Hepatocyte (in vitro differentiated cells): ENCODE results near the gene LRMDA.

Source experiments
- CTCF ChIP-seq: fragments of 200-600 bp; sonication (generic); IDR thresholded peaks from 2 replicates; pipeline ENCODE4 v1.5.1; 2016; ENCODE audit warnings: antibody characterized with exemption, mild to moderate bottlenecking; ENCODE audit not compliant: poor library complexity
- EZH2 ChIP-seq: fragments of 200-600 bp; sonication (generic); IDR thresholded peaks from 2 replicates; pipeline ENCODE4 v1.6.1; 2016; ENCODE audit warnings: antibody characterized with exemption, mild to moderate bottlenecking, borderline replicate concordance
- EZH2phosphoT487 ChIP-seq: fragments of 200-600 bp; sonication (generic); IDR thresholded peaks from one replicate; pipeline ENCODE4 v1.6.1; 2018; ENCODE audit warnings: antibody characterized with exemption, mild to moderate bottlenecking, low read depth, moderate library complexity; ENCODE audit not compliant: unreplicated experiment, severe bottlenecking

DNA sequence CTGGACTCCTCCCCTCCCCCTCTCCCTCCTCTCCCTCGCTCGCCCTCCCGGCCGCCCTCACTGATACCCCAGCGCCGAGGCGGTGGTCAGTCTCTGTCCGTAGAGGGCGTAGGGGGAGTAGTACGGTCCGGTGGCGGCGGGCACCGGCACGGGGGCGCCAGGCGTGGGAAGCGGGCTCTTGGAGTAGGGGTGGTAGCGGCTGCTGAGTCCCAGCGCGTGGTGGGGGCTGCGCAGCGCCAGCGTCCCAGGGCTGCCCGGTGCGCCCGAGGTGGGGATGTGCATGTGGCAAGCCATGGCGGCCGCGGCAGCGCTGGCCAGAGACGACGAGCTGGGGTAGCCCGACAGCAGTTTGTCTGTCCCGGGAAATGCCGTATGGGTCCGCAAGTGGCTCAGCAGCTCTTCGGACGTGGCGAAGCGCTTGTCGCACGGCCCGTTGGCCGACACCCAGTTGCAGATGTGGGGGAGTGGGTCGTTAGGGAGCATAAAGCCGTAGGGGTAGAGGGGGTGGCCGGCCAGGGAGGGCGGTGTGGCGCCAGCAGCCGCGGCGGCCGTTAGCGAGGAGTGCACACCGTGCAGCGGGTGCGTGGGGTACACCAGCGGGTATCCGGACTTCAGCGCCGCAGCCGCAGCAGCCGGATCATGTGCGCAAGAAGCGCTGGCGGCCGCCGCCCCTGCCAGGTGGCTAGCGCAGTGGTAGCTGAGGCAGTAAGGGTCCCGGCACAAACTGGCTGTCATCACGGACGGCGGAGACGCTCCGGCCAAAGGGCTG lies 32.5 kb upstream of the LRMDA start:
- no peak for TF ChIP-seq CTCF
- TF ChIP-seq EZH2 = no peak
- no peak for TF ChIP-seq EZH2phosphoT487
